NT2/D1 (cell line): Measurements from ENCODE around the gene KATNB1.

ENCODE experiments used
- YY1 ChIP-seq: IDR thresholded peaks from 2 replicates; pipeline ENCODE4 v1.6.1; 2011; ENCODE audit not compliant: insufficient read length, insufficient read depth
- ZNF274 ChIP-seq: IDR thresholded peaks from 2 replicates; pipeline ENCODE4 v1.6.1; 2011; ENCODE audit warnings: mild to moderate bottlenecking, low read depth, low read length

GRCh38 chr16:57694231-57694724 lies 41.3 kb upstream of the KATNB1 start:
- TF ChIP-seq ZNF274 (no peak), YY1 (no peak)
